ENCODE measurements around the gene COX8A. TPM values are rescaled to one million over a fixed set of nuclear protein-coding genes. Genes with fewer than 3 reads are reported as not detected.

COX8A gene
- total and polyA plus RNA-seq, 2 donors (not counting 1 experiment from before 2014, with no cell fraction given): 99.0 to 244 TPM

- Histone ChIP-seq H2AFZ (ENCODE audit: insufficient read depth, low read depth, low read length, poor library complexity, severe bottlenecking) (peak overlapping the region; percentile 87), H3K36me3 (replicated peaks in 1 of 2; ENCODE audit: control extremely low read depth in 1 of 2, control insufficient read depth in 1 of 2, extremely low read depth in 1 of 2, insufficient read depth in 2 of 2, low read length in 1 of 2) (peaks cover 5 to 22% of the 10 kb centered on the region in 2 experiments), H3K79me2 (ENCODE audit: control insufficient read depth, insufficient read depth, low read length) (peaks cover 50% of the 10 kb centered on the region), H3K4me2 (replicated peaks; ENCODE audit: low read depth, low read length, poor library complexity, severe bottlenecking) (peak overlapping the region; percentile 92), H4K20me1 (ENCODE audit: control insufficient read depth, insufficient read depth, low read length, poor library complexity, severe bottlenecking) (peaks cover 43% of the 10 kb centered on the region), H3K4me1 (ENCODE audit: control insufficient read depth in 2 of 2, insufficient read depth in 2 of 2, low read length in 2 of 2) (peaks cover 22 to 32% of the 10 kb centered on the region in 2 donors), H3K9ac (ENCODE audit: low read length) (peak overlapping the region; percentile 98), H3K9me3 (ENCODE audit: control extremely low read depth in 1 of 3, control insufficient read depth in 2 of 3, insufficient read depth in 1 of 3, low read length in 2 of 3) (no peaks in the 10 kb centered on the region), H3K27ac (ENCODE audit: low read length in 2 of 2) (peak overlapping the region in 1 of 2 donors; percentile 94), H3K4me3 (ENCODE audit: control extremely low read depth in 1 of 5, extremely low read depth in 1 of 5, insufficient read depth in 1 of 5, low read depth in 2 of 5, low read length in 4 of 5) (peak overlapping the region; percentile 76 to 96 (median 93)), H3K27me3 (replicated peaks in 1 of 4; ENCODE audit: control extremely low read depth in 1 of 4, control insufficient read depth in 3 of 4, insufficient read depth in 4 of 4, low read length in 3 of 4) (no peaks in the 10 kb centered on the region)
- TF ChIP-seq CTCF (IDR thresholded peaks at IDR 0.05) (no peak), EZH2 (IDR thresholded peaks at IDR 0.05; ENCODE audit: borderline replicate concordance, insufficient read depth, low read depth, low read length, poor library complexity, severe bottlenecking) (no peak)
- ChIA-PET POLR2A (interaction anchor here (1.0 to 1.3 kb wide), 2 partner anchors 11 to 219 kb away, joined by 3 read pairs; no protein-coding TSS in a partner anchor), CTCF (interaction anchor here (1.0 to 1.1 kb wide), 2 partner anchors 13 to 209 kb away, joined by 4 to 5 read pairs; no protein-coding TSS in a partner anchor)
- Mint-ChIP-seq H3K4me1 (peaks cover 37% of the 10 kb centered on the region), H3K4me3 (peak overlapping the region; percentile 78), H3K27ac (peak overlapping the region; percentile 67), H3K9me3 (ENCODE audit: insufficient read depth) (no peaks in the 10 kb centered on the region), H3K27me3 (no peaks in the 10 kb centered on the region)
- ATAC-seq (ENCODE audit: low read depth): no peak
- intact Hi-C loops (cut with micrococcal nuclease): loop anchor here (1.0 to 5.0 kb wide), 6 partner anchors 13 to 305 kb away; partner anchors contain the start of genes COX8A, MARK2, NAA40 and RTN3
- 59% methylated on average over 24 of the region's 25 CpGs for WGBS (ENCODE audit: insufficient coverage)
- DNase-seq: no peak
These were observed 12.6 kb downstream of the COX8A start for GRCh38 chr11:63986932-63987513.

- H3K27ac ChIP-seq (ENCODE audit: low read length in 2 of 2): no peak overlapping the region
- H2AFZ ChIP-seq (ENCODE audit: insufficient read depth, low read depth, low read length, poor library complexity, severe bottlenecking): no peak overlapping the region
- H3K4me2 ChIP-seq (replicated peaks; ENCODE audit: low read depth, low read length, poor library complexity, severe bottlenecking): no peak overlapping the region
- no peaks in the 10 kb centered on the region for H3K27me3 ChIP-seq (replicated peaks in 1 of 4; ENCODE audit: control extremely low read depth in 1 of 4, control insufficient read depth in 3 of 4, insufficient read depth in 4 of 4, low read length in 3 of 4)
- intact Hi-C loops (cut with micrococcal nuclease): no loop called here
- H3K9ac ChIP-seq (ENCODE audit: low read length): no peak overlapping the region
- H4K20me1 ChIP-seq (ENCODE audit: control insufficient read depth, insufficient read depth, low read length, poor library complexity, severe bottlenecking): peaks cover 72% of the 10 kb centered on the region
- Mint-ChIP-seq H3K4me1 (peaks cover 22% of the 10 kb centered on the region), H3K27ac (no peak overlapping the region), H3K4me3 (no peak overlapping the region), H3K27me3 (no peaks in the 10 kb centered on the region), H3K9me3 (ENCODE audit: insufficient read depth) (no peaks in the 10 kb centered on the region)
- H3K4me3 ChIP-seq (ENCODE audit: control extremely low read depth in 1 of 5, extremely low read depth in 1 of 5, insufficient read depth in 1 of 5, low read depth in 2 of 5, low read length in 4 of 5): no peak overlapping the region
- H3K79me2 ChIP-seq (ENCODE audit: control insufficient read depth, insufficient read depth, low read length): peaks cover 37% of the 10 kb centered on the region
- ATAC-seq (ENCODE audit: low read depth) (no peak), DNase-seq (no peak)
- H3K4me1 ChIP-seq (ENCODE audit: control insufficient read depth in 2 of 2, insufficient read depth in 2 of 2, low read length in 2 of 2): peaks cover 10 to 12% of the 10 kb centered on the region in 2 donors
- 99% methylated on average over 7 of the region's 10 CpGs for WGBS (ENCODE audit: insufficient coverage)
- POLR2A ChIA-PET: no interaction called here
- peaks cover 5 to 40% of the 10 kb centered on the region in 2 experiments for H3K36me3 ChIP-seq (replicated peaks in 1 of 2; ENCODE audit: control extremely low read depth in 1 of 2, control insufficient read depth in 1 of 2, extremely low read depth in 1 of 2, insufficient read depth in 2 of 2, low read length in 1 of 2)
- TF ChIP-seq CTCF (IDR thresholded peaks at IDR 0.05) (no peak), EZH2 (IDR thresholded peaks at IDR 0.05; ENCODE audit: borderline replicate concordance, insufficient read depth, low read depth, low read length, poor library complexity, severe bottlenecking) (no peak)
- no peaks in the 10 kb centered on the region for H3K9me3 ChIP-seq (ENCODE audit: control extremely low read depth in 1 of 3, control insufficient read depth in 2 of 3, insufficient read depth in 1 of 3, low read length in 2 of 3)
- CTCF ChIA-PET: interaction anchor here (1.2 to 2.0 kb wide), 2 partner anchors 9 to 46 kb away, joined by 3 to 10 read pairs; no protein-coding TSS in a partner anchor
These were observed 17.1 kb downstream of the COX8A start for GRCh38 chr11:63991558-63991957.
